Stimulated activated CD4-positive, alpha-beta T cell treated with anti-CD3 and anti-CD28 coated beads, Interleukin-4, amount 100 ng/mL, for 1 hour (primary cell): ENCODE results near the gene NID2.

Experiments used
- DNase-seq: peaks from one replicate; pipeline ENCODE4 v3.0.0-alpha.2; 2020

Gene NID2

DNA sequence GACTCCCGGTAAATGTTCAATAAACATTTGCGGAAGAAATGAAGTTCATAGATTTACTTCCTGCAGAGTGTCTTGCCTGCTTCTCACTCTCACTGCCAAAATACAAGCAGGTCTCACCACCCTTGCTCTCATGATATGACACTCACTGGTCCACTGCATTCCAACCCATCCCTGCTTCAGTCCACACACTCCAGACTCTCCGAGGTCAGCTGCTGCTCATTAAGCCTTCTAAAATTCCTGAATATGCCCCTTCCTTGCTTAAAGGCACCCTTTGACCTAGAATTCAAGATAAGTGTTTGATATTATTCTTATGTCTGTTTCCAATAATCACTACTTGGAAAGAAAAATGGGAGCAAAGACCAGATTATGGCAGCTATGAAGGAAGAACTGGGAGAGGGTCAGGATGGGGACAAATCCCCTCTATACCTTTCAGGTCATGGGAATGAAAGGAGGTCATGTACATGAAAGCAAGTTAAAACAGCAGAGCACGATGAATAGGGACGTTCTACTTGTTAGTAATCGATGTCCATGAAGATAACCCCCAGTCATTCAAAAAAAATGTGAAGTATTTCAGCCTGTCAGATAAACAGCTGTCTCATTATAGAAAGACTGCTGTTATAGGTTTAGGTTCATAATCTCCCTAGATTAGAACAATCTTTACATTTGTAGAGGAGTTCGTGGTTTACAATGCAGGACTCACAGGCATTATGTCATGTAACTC, 10.5 kb upstream of the NID2 start:
- no peak for DNase-seq

- no peak for DNase-seq
Observed at GRCh38 chr14:52078721-52079120, 9.9 kb upstream of the NID2 start.

DNA sequence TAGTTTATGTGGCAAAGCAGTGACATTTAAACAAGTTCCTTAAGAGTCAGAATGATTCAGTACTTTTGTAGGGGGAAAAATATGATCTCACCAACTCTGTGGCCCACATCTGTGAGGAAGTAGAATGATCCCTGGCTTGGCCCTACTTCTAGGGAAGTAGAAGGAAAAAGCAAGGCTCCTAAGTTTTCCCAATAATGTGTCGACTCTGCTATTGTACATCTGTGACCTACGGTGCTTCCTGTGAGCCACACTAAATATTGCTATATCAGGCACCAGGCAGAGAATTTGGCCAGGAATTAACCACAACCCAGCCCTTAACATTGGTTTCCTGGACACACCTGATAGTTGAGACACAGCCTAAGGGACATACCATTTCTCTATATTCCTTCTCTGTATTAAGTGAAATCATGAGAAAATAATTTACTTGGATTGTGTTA, 9.3 kb upstream of the NID2 start:
- DNase-seq = no peak

GRCh38 chr14:52077256-52077979, 8.6 kb upstream of the NID2 start:
- DNase-seq = no peak

DNA sequence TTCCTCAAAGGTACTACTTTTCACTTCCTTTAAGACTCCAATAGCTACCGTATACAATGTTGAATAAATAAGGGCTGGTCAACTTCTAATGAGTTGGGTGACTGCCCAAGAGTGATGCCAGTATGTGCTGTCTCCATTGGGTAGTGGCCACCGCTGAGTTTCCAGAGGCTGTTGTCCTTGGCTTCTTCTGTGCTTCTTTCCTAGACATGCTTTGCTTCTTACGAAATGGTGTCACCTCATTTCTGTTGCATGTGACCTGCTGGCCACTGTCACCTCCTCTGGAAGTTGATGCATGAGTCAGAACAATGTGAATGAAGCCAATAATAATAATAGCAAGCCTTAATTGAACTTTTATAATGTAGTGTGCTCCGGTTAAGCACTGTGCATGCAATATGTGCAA, 7.5 kb upstream of the NID2 start:
- DNase-seq = no peak

DNA sequence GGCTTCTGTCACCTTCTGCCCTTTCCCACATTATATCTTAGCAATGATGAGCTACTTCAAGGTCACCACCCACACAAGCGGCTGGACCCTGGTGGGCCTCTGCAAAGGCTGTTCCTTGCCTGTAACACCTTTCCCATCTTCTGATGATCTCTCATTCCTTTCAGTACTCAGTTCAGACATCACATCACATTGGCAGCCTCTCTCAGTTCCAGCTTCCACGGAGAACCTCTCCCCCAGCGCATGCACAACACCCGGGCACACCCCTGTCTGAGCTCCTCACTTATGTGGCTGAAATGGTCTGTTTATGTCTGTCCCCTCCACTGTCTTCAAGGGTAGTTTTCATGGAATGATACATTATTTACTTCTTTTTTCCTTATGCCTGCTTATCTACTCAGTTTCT, 6.5 kb upstream of the NID2 start:
- DNase-seq = no peak

DNA sequence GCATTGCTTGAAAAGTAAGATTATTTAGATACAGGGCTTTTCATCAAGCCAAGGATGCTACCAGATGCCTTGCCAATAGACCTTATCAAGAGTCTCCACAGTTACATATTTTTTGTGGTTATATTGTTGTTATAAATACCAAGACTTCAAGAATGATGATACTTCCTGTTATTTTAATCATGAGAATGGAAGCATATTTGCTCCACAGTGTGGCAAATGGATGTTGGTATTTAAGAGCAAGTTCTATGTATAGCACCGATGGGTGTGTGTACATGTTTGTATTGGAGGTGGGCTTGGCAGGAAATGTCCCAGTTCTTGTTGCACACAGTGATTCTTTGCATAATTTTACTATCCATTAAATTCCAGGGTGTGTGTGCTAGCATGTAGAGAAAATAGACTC, 4.4 kb upstream of the NID2 start:
- no peak for DNase-seq

- no peak for DNase-seq
Observed at GRCh38 chr14:52072266-52072780, 3.5 kb upstream of the NID2 start.

DNA sequence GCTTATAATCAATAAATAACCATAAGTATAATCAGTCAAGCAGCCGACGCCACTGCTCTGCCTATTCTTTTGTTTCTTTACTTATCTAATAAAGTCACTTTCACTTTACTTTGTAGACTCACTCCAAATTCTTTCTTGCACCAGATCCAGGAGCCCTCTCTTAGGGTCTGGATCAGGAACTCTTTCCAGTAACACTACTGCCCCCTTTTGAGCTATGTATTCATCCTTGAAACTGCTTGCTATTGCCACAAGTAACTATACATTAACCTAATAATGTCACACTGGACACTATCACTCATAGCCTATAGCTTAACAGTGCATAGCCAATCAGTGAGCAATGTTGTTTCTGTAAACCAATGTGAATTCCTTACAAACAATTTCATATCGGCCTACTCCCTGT, 2.8 kb upstream of the NID2 start:
- DNase-seq = no peak

DNA sequence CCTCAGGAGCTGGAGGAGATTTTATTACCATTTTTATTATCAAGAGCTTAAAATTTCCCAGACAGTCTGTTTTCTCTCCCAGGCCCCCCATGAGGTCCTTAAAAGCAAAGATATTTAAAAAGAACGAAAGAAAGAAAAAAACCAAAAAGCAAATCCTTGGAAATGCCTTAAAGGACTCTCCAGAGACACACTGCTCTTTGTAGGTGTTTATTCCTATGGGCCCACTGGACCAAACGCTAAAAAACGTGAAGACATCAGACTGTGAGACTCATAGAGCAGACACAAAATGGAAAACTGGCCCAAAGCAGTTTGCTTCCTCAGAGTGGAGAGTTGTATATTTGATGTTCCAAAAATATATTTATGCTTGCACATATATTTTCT, 1.2 kb upstream of the NID2 start:
- DNase-seq = no peak

GRCh38 chr14:52069307-52070050, 620 bp upstream of the NID2 start:
- DNase-seq = peak; percentile 4

GRCh38 chr14:52067873-52068614, 815 bp downstream of the NID2 start:
- DNase-seq = peak; percentile 13

DNA sequence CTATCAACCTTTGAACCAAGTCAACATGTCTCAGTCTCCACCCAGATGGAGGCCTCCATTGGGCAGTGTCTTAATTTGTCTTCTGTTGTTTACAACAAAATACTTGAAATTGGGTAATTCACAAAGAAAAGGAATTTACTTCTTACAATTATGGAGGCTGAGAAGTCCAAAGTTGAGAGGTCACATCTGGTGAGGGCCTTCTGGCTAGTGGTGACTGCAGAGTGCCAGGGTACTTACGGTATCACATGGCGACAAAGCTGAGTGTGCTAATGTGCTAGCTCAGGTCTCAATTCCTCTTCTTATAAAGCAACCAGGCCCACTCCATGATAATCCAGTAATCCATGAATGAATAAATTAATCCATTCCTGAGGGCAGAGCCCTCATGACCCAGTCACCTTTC, 4.7 kb downstream of the NID2 start:
- no peak for DNase-seq

- DNase-seq = no peak
Observed at GRCh38 chr14:52063052-52063462, 5.8 kb downstream of the NID2 start.

- no peak for DNase-seq
Observed at GRCh38 chr14:52061890-52062289, 7.0 kb downstream of the NID2 start.

- DNase-seq = no peak
Observed at GRCh38 chr14:52061390-52061789, 7.5 kb downstream of the NID2 start.

DNA sequence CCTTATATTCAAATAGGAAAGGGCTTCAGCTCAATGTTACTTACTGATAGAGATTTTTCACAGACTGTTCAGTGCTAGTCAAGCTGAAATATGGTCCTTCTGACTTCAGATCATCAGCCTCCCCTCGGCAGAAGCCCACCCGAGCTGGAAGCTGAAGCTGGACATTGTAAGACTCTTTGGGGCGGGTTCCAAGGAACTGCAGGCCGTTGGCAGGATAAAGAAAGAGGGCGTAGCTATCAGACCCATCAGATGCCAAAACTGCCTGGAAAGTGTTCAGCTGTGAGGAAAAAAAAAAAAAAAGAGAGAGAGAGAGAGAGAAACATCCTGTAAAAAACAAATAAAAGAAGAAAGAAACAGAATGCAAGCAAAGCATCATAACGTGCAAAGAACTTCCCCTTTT, 8.8 kb downstream of the NID2 start:
- DNase-seq = no peak

DNA sequence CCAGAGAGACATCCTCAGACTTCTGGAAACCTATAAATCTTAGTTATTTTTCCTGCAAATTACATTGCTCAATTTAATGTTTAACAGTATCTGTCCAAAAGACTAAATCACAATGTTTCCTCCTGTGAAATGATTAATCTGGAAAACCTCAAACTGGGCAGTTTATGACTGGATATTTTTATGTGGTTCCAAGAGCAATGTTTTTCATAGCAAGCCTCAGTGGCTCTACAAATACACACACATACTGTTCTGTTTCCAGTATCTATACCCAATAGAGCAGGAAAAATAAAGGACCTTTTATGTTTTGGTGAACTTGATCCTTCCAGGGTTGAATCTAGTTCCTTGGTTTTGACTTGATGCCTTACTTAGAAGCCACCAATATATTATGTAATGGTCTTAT, 9.2 kb downstream of the NID2 start:
- DNase-seq = no peak

GRCh38 chr14:52058341-52058740, 10.5 kb downstream of the NID2 start:
- no peak for DNase-seq

- no peak for DNase-seq
Observed at GRCh38 chr14:52055167-52055566, 13.7 kb downstream of the NID2 start.

DNA sequence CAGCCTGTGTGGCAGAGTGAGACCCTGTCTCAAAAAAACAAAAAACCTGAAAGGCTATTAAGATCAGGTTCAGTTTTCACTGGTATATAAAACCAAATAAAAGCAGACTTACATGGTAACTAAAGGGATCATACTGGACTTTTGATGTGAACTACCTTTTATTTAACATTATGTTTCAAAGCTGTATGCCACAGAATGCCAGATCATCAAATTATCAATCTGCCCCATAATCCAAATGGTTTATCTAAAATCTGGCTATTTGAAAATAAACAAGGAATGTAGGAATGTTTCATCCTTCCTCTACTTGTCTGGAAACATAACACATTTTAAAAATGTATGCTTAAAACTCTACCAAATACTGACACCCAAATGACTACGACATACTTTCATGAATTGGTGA, 14.2 kb downstream of the NID2 start:
- DNase-seq = no peak

- DNase-seq = no peak
Observed at GRCh38 chr14:52053044-52053443, 15.8 kb downstream of the NID2 start.
